GM18520 (cell line): ENCODE data around the gene PPFIA4.
"Not testable (repeated sequence)": the region's sequence is repeated elsewhere in the genome, so short reads cannot be mapped to it uniquely, and the experiment has no call there.

ENCODE experiments used
- ATAC-seq: cut with Tn5 transposase; IDR thresholded peaks from one replicate; pipeline ENCODE4 v1.9.1; 2021; ENCODE audit not compliant: unreplicated experiment

The PPFIA4 gene

GRCh38 chr1:203017061-203017460 lies 9.2 kb upstream of the PPFIA4 start:
- no peak for ATAC-seq

- no peak for ATAC-seq
Measured at GRCh38 chr1:203017692-203018091, 8.6 kb upstream of the PPFIA4 start.

GRCh38 chr1:203022855-203023254 lies 3.4 kb upstream of the PPFIA4 start:
- ATAC-seq = not testable (repeated sequence)

DNA sequence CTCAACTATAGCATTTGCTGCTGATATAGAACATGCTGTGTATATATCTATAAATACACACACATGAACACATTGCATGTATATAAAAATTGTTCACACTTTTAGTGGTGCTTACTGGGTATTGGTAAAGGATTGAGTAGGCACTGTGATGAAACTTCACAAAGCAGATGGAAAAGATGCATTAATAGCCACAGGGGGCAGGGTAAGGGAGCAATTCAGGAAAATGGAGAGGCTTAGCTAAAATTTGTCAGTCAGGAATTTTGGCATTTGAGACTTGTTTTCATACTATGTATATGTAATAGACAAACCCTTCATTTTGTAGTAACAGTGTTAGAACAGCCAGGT lies 633 bp upstream of the PPFIA4 start:
- no peak for ATAC-seq

DNA sequence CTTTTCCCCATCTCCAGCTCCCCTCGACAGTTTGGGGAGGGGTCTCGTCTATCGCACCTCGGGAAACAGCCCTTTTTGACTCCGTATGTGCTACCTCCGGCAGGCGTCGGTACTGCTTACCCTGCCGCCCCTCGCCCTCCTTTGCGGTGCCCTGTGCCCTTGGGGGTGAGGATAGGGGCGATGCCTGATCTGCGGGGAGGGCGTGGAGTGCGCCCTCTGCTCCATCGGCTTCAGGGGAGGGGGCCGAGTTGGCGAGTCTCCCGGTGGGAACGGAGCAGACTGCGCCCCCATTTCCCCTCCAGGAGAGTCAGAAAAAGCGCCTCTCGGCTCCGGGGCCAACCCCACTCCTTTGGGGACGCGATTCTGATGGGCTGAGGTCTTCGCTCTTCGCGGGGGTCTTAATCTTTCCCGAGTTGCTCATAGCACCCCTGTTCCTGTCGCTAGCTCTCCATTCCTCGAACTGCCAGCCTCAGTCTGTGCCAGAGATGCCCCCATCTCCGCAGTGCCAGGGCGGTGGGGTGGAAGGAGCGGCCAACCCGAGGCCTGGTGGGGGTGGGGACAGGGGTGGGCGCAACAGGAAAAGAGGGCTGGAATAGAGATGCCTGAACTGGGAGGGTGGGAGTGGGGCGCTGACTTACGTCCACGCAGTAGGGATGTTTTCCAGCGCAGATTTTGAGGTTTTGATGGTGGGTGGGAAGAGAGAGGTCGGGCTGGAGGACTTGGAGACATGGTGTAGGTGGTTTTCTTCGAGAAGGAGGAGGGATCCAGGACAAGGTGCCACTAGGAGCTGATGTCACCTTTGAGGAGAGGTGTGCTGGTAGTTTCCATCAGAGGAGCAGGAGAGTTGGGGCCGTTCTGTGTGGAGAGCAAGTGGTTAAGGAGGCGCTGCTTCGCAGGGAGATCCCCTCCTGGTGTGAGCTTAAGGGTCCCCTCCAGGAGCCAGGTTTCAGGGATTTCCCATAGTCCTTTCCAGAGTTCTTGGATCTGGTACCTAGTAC lies 674 bp downstream of the PPFIA4 start:
- ATAC-seq = no peak

DNA sequence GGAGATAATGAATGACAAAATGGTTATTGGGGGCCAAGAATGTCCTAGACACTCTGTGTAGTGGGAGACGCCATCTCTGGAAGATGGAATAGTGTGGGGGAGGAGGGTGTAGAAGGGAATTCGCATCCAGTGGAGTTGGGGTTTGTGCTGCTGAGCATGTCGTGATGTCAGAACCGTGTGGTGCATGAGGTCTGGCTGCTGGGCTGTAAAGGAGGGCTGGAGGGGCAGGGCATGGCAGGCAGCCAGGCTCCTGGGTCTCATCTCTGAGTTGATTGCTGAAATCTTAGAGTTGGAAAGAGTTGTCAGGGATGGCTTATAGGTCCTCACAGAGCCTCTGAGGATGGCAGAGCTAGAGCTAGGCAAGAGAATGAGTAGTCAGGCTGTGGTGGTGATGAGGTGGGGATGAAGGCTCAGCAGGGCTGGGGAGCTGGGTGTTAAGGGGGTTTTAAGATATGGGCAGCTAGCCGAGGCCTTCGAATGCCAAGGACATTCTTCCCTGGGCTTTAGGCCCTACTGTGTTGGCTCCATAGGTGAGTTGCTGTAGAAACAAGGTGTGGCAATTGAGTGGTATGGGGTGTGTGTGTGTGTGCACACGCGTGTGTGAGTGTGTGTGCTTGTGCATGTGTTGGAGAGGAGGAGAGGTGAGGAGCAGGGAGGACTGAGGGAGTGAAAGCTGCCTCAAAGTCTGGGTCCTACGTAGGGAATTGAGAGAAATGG lies 1.9 kb downstream of the PPFIA4 start:
- ATAC-seq = no peak

- ATAC-seq = no peak
Measured at GRCh38 chr1:203028784-203029553, 2.7 kb downstream of the PPFIA4 start.

- no peak for ATAC-seq
Measured at GRCh38 chr1:203031467-203031866, 5.2 kb downstream of the PPFIA4 start.

- ATAC-seq = no peak
Measured at GRCh38 chr1:203033287-203033686, 7.0 kb downstream of the PPFIA4 start.

GRCh38 chr1:203033917-203034316 lies 7.6 kb downstream of the PPFIA4 start:
- no peak for ATAC-seq

DNA sequence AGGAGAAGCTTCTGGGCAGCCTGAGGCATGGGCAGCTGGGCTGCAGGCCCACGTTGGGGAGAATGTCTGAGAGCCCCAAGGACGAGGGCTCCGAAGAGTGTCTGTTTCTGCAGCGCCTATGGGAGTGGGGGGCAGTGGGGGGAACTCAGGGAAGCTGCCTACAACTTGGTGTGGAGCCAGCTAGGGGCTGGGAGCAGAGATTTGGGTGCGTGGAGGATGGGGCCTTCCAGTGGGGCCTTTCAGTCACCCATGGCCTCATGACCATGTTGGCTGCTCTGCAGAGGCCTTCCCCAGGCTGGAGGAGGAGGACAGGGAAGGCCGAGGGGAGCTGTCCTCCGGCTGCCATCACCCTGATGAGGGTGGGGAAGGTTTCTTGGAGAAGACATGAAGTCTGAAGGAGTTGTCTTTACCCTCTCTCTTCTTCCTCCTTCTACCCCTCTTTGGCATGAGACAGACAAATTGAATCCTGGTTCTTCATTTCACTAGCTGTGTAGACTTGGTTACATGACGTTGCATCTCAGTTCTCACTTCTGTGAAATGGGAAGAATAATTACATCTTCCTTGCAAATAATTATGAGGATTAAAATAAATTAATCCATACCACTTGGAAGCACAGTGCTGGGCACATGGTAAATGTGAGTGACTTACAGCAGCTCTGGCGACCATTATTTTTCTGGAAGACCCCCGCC lies 8.3 kb downstream of the PPFIA4 start:
- ATAC-seq = no peak

- no peak for ATAC-seq
Measured at GRCh38 chr1:203035111-203036000, 9.1 kb downstream of the PPFIA4 start.

GRCh38 chr1:203036135-203036534 lies 9.8 kb downstream of the PPFIA4 start:
- no peak for ATAC-seq

DNA sequence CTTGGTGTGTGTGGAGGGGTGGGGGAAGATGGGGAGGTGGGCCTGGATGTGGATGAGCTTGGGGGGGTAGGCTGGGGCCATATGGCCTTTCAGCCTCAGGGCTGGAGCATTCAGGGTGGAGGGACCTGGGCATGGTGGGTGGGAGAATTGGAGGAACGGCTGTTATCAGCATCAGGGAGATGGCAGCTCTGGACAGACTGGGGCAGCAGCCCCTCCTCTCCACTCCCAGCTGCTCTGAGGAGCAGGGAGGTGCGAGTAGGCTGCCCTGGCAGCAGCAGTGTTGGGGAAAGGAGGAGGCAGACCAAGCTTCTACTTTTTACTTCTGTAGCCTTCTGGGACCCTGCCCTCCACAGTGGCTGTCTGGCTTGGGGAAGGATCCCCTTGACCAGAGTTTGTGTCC lies 10.2 kb downstream of the PPFIA4 start:
- ATAC-seq = no peak

DNA sequence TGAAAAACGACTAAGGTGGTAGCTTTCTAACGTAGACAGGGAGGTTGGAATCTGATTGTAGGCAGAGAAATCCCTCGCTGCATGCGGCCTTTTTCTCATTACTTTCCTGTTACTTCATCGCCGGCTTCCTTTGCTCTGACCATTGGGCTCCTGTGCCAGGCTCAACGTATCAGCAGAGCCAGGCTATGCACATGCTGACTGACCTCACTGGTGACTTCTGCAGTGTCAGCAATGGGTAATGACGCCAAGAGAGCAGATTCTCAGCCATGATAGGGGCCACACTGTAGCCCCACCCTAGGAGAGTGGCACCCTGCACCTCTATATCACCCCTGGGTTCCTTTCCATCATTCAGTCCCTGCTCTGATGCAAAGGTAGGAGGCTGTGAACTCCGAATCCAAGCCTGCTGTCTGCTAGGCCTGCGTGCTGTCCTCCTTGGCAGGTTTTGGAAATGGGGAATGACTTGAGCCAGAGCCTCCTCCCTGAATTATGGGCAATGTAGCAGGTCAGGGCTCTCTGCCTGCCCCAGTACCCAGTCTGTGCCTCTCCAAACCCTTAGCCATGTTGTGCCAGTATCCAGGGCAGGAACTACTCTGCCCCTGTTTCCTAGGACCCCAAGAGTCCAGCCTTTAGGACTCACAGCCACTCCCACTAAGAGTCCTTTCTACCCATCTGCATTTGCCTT lies 11.4 kb downstream of the PPFIA4 start:
- no peak for ATAC-seq

- ATAC-seq = no peak
Measured at GRCh38 chr1:203038217-203038741, 12.0 kb downstream of the PPFIA4 start.

- no peak for ATAC-seq
Measured at GRCh38 chr1:203038891-203039608, 12.8 kb downstream of the PPFIA4 start.
